Left ventricle myocardium inferior (tissue), 1 donor: ENCODE measurements around the gene PCDHGA6. TPM values are rescaled to one million over a fixed set of nuclear protein-coding genes. Genes with fewer than 3 reads are reported as not detected.
"Not testable (repeated sequence)": the region's sequence is repeated elsewhere in the genome, so short reads cannot be mapped to it uniquely, and the experiment has no call there.

ENCODE experiments used
- DNase-seq: peaks from one replicate; pipeline ENCODE4 v3.0.0-alpha.2; 2020
- H3K27ac ChIP-seq: fragments of 200-600 bp; replicated peaks from 2 replicates; pipeline ENCODE4 v1.8.0; 2021
- H3K27me3 ChIP-seq: fragments of 200-600 bp; 2 replicates; pipeline ENCODE4 v1.8.0; 2021; ENCODE audit warnings: low read depth
- H3K36me3 ChIP-seq: fragments of 200-600 bp; 2 replicates; pipeline ENCODE4 v1.8.0; 2021
- H3K4me1 ChIP-seq: fragments of 200-600 bp; 2 replicates; pipeline ENCODE4 v1.8.0; 2021
- H3K4me3 ChIP-seq: fragments of 200-600 bp; 2 replicates; pipeline ENCODE4 v1.8.0; 2021; ENCODE audit warnings: mild to moderate bottlenecking, moderate library complexity
- H3K9me3 ChIP-seq: fragments of 200-600 bp; replicated peaks from 2 replicates; pipeline ENCODE4 v1.8.0; 2021
- CTCF ChIP-seq: fragments of 200-600 bp; IDR thresholded peaks from 2 replicates; pipeline ENCODE4 v1.8.0; 2021; ENCODE audit warnings: antibody characterized with exemption, mild to moderate bottlenecking, borderline replicate concordance
- intact Hi-C: fragments of 100-400 bp; cut with micrococcal nuclease; formaldehyde crosslinking; loops from one replicate; pipeline ENCODE4 v1.11.0; 2022
- total RNA-seq: library from RNA; stranded (reverse); fragmentation: NEBNext Ultra II Directional; extraction: Animal tissue kit (Norgen Biotek cat#: 25700); gene quantifications from one replicate; pipeline ENCODE4 v1.2.1, GENCODE V29; 2021
- donor health status: DM: no; HTN: yes; CAD: no; lungs with severe emphysema.

PCDHGA6 gene
- total RNA-seq, 1 donor from 2014 or later, result 5.6 TPM

DNA sequence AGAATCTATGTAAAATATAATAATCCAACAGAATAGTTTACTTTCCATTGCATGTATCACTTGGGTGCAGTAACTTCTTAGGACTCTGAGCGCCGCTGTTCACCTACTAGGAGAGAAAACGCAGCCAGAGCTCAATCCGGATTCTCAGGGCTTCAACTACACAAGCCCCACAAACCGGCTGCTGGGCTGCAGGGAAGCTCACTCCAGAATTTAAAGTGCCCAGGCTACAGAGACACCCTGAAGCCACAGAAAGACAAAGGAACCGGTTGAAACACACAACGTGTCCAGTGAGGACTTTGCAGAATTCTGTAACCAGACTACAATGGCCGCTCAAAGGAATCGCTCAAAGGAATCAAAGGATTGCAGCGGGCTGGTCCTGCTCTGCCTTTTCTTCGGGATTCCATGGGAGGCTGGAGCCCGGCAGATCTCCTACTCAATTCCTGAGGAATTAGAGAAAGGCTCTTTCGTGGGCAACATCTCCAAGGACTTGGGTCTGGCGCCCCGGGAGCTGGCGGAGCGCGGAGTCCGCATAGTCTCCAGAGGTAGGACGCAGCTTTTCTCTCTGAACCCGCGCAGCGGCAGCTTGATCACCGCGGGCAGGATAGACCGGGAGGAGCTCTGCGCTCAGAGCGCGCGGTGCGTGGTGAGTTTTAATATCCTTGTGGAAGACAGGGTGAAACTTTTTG lies 39.3 kb downstream of the PCDHGA6 start, which contains the start of gene PCDHGA10:
TSS of gene PCDHGA10 (plus strand) at position 134 of the 686 bp plus-strand sequence. CDS start at position 323, 189 bp downstream.
- Histone ChIP-seq H3K4me1 (peaks cover 46% of the 10 kb centered on the region), H3K4me3 (peak within 1 kb of the TSS; percentile 54), H3K27ac (peak within 1 kb of the TSS; percentile 50), H3K27me3 (no peaks in the 10 kb centered on the region), H3K9me3 (peaks cover 99% of the 10 kb centered on the region), H3K36me3 (peaks cover 41% of the 10 kb centered on the region)
- DNase-seq, result no peak
- TF ChIP-seq CTCF, result peak; percentile 66
- intact Hi-C loops, result loop anchor here (10.0 kb wide), 1 partner anchor 142 kb away; no protein-coding TSS in a partner anchor

GRCh38 chr5:141413540-141414069 lies 39.9 kb downstream of the PCDHGA6 start:
- Histone ChIP-seq H3K4me1 (peaks cover 52% of the 10 kb centered on the region), H3K36me3 (peaks cover 44% of the 10 kb centered on the region), H3K4me3 (peak overlapping the region; percentile 54), H3K27me3 (no peaks in the 10 kb centered on the region), H3K9me3 (peaks cover 99% of the 10 kb centered on the region), H3K27ac (peak overlapping the region; percentile 50)
- TF ChIP-seq CTCF, result no peak
- intact Hi-C loops, result loop anchor here (10.0 kb wide), 1 partner anchor 141 kb away; no protein-coding TSS in a partner anchor
- DNase-seq, result no peak

DNA sequence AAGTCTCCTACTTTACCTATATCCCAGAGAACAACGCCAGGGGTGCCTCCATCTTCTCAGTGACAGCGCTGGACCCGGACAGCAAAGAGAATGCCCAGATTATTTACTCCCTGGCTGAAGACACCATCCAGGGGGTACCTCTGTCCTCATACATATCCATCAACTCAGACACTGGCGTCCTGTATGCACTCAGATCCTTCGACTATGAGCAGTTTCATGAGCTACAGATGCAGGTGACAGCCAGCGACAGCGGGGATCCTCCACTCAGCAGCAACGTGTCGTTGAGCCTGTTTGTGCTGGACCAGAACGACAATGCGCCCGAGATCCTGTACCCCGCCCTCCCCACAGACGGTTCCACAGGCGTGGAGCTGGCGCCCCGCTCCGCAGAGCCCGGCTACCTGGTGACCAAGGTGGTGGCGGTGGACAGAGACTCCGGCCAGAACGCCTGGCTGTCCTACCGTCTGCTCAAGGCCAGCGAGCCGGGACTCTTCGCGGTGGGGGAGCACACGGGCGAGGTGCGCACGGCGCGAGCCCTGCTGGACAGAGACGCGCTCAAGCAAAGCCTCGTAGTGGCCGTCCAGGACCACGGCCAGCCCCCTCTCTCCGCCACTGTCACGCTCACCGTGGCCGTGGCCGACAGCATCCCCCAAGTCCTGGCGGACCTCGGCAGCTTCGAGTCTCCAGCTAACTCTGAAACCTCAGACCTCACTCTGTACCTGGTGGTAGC lies 41.0 kb downstream of the PCDHGA6 start:
- H3K27ac ChIP-seq, DNase-seq, H3K27me3 ChIP-seq, H3K4me3 ChIP-seq: not testable (repeated sequence)
- Histone ChIP-seq H3K36me3 (peaks cover 49% of the 10 kb centered on the region), H3K9me3 (peaks cover 99% of the 10 kb centered on the region), H3K4me1 (peaks cover 57% of the 10 kb centered on the region)
- intact Hi-C loops, result loop anchor here (10.0 kb wide), 1 partner anchor 140 kb away; no protein-coding TSS in a partner anchor

- intact Hi-C loops, result loop anchor here (10.0 kb wide), 1 partner anchor 140 kb away; no protein-coding TSS in a partner anchor
- peaks cover 48% of the 10 kb centered on the region for H3K36me3 ChIP-seq
- peaks cover 59% of the 10 kb centered on the region for H3K4me1 ChIP-seq
- H3K27ac ChIP-seq, DNase-seq, H3K27me3 ChIP-seq, H3K4me3 ChIP-seq: not testable (repeated sequence)
- peaks cover 99% of the 10 kb centered on the region for H3K9me3 ChIP-seq
Observed at GRCh38 chr5:141415275-141415618, 41.6 kb downstream of the PCDHGA6 start.

GRCh38 chr5:141417494-141418172 lies 43.9 kb downstream of the PCDHGA6 start, which contains the start of gene PCDHGB7:
TSS of gene PCDHGB7 (plus strand) at chr5:141417677. CDS start at chr5:141417860, 183 bp downstream.
- peaks cover 49% of the 10 kb centered on the region for H3K36me3 ChIP-seq
- intact Hi-C loops, result loop anchor here (10.0 kb wide), 1 partner anchor 137 kb away; no protein-coding TSS in a partner anchor
- TF ChIP-seq CTCF, result peak; percentile 85
- peaks cover 99% of the 10 kb centered on the region for H3K9me3 ChIP-seq
- H3K27me3 ChIP-seq, result not testable (repeated sequence)
- H3K4me1 ChIP-seq, result peaks cover 53% of the 10 kb centered on the region
- peak; percentile 81 for DNase-seq
- peak within 1 kb of the TSS; percentile 66 for H3K4me3 ChIP-seq
- H3K27ac ChIP-seq, result peak within 1 kb of the TSS; percentile 79
